ENCODE measurements around the gene PRDM11.

Gene PRDM11

GRCh38 chr11:45158210-45158731 lies 11.8 kb downstream of the PRDM11 start:
- DNase-seq: no peak

- no peak for DNase-seq
Measured at GRCh38 chr11:45158891-45159605, 12.6 kb downstream of the PRDM11 start.

GRCh38 chr11:45159781-45160365 lies 13.4 kb downstream of the PRDM11 start:
- no peak for DNase-seq

- DNase-seq: no peak
Measured at GRCh38 chr11:45161252-45162063, 15.0 kb downstream of the PRDM11 start.

GRCh38 chr11:45162064-45162375 lies 15.6 kb downstream of the PRDM11 start:
- DNase-seq: no peak

GRCh38 chr11:45162916-45163879 lies 16.8 kb downstream of the PRDM11 start:
- no peak for DNase-seq

- DNase-seq: no peak
Measured at GRCh38 chr11:45163956-45164575, 17.6 kb downstream of the PRDM11 start.

- DNase-seq: no peak
Measured at GRCh38 chr11:45165386-45165785, 18.9 kb downstream of the PRDM11 start.

GRCh38 chr11:45165806-45166603 lies 19.6 kb downstream of the PRDM11 start:
- DNase-seq: no peak

GRCh38 chr11:45166604-45166897 lies 20.1 kb downstream of the PRDM11 start:
- DNase-seq: no peak

- DNase-seq: no peak
Measured at GRCh38 chr11:45167283-45167682, 20.8 kb downstream of the PRDM11 start.

GRCh38 chr11:45168366-45169130 lies 22.1 kb downstream of the PRDM11 start:
- no peak for DNase-seq

GRCh38 chr11:45169310-45170072 lies 23.1 kb downstream of the PRDM11 start:
- DNase-seq: no peak

- no peak for DNase-seq
Measured at GRCh38 chr11:45170484-45170883, 24.0 kb downstream of the PRDM11 start.

- no peak for DNase-seq
Measured at GRCh38 chr11:45171550-45171949, 25.1 kb downstream of the PRDM11 start.

- DNase-seq: no peak
Measured at GRCh38 chr11:45173064-45173463, 26.6 kb downstream of the PRDM11 start.

- no peak for DNase-seq
Measured at GRCh38 chr11:45174168-45174835, 27.9 kb downstream of the PRDM11 start.

GRCh38 chr11:45174963-45175362 lies 28.5 kb downstream of the PRDM11 start:
- DNase-seq: no peak

GRCh38 chr11:45176996-45177395 lies 30.6 kb downstream of the PRDM11 start:
- DNase-seq: no peak

Data from OCI-M1 (cell line).